OCI-LY1 (cell line): ENCODE measurements around the gene MDM4.

ENCODE experiments used
- H2AFZ ChIP-seq: fragments of 200-600 bp; sonication (generic), shearing (Covaris generic); 2 replicates; pipeline ENCODE4 v1.6.0; 2014; ENCODE audit warnings: antibody characterized with exemption, mild to moderate bottlenecking, low read length
- H3F3A ChIP-seq: fragments of 200-600 bp; sonication (generic), shearing (Covaris generic); 2 replicates; pipeline ENCODE4 v1.6.0; 2014; ENCODE audit warnings: mild to moderate bottlenecking, antibody characterized with exemption, low read length, moderate library complexity; ENCODE audit not compliant: insufficient read depth
- H3K27ac ChIP-seq: fragments of 200-600 bp; sonication (generic); 2 replicates; pipeline ENCODE4 v1.5.1; 2014; ENCODE audit warnings: low read length, mixed run types, mild to moderate bottlenecking, low read depth; ENCODE audit not compliant: poor library complexity, severe bottlenecking
- H3K27me3 ChIP-seq: fragments of 200-600 bp; sonication (generic); 2 replicates; pipeline ENCODE4 v1.6.0; 2014; ENCODE audit warnings: antibody characterized with exemption, mild to moderate bottlenecking, low read length, moderate library complexity; ENCODE audit not compliant: insufficient read depth
- H3K36me3 ChIP-seq: fragments of 200-600 bp; sonication (generic); 2 replicates; pipeline ENCODE4 v1.6.1; 2014; ENCODE audit warnings: mild to moderate bottlenecking, antibody characterized with exemption, low read length, moderate library complexity, mixed read lengths; ENCODE audit not compliant: insufficient read depth
- H3K4me1 ChIP-seq: fragments of 200-600 bp; sonication (generic); 2 replicates; pipeline ENCODE4 v1.5.1; 2014; ENCODE audit warnings: mild to moderate bottlenecking, low read length, moderate library complexity; ENCODE audit not compliant: insufficient read depth, severe bottlenecking
- H3K4me2 ChIP-seq: fragments of 200-600 bp; sonication (generic), shearing (Covaris generic); 2 replicates; pipeline ENCODE4 v1.6.1; 2014; ENCODE audit warnings: low read length
- H3K4me3 ChIP-seq: fragments of 200-600 bp; sonication (generic); 2 replicates; pipeline ENCODE4 v1.5.1; 2014; ENCODE audit warnings: low read length, low read depth, mild to moderate bottlenecking, mixed read lengths; ENCODE audit not compliant: poor library complexity, severe bottlenecking
- H3K79me2 ChIP-seq: fragments of 200-600 bp; shearing (Covaris generic); 2 replicates; pipeline ENCODE4 v1.6.1; 2016; ENCODE audit warnings: mixed run types, low read length, mixed read lengths; ENCODE audit not compliant: insufficient read depth
- H3K9ac ChIP-seq: fragments of 200-600 bp; sonication (generic), shearing (Covaris generic); 2 replicates; pipeline ENCODE4 v1.6.1; 2014; ENCODE audit warnings: mild to moderate bottlenecking, low read length, mixed read lengths
- H3K9me2 ChIP-seq: fragments of 200-600 bp; sonication (generic), shearing (Covaris generic); 2 replicates; pipeline ENCODE4 v1.6.1; 2014; ENCODE audit warnings: low read depth, mild to moderate bottlenecking, low read length, mixed read lengths
- H3K9me3 ChIP-seq: fragments of 200-600 bp; shearing (Covaris generic); 2 replicates; pipeline ENCODE4 v1.6.1; 2014; ENCODE audit warnings: low read length, mixed read lengths
- H4K20me1 ChIP-seq: fragments of 200-600 bp; sonication (generic), shearing (Covaris generic); 2 replicates; pipeline ENCODE4 v1.6.0; 2016; ENCODE audit warnings: mild to moderate bottlenecking, low read length; ENCODE audit not compliant: insufficient read depth
- EZH2 ChIP-seq: fragments of 200-600 bp; sonication (generic), shearing (Covaris generic); IDR thresholded peaks from 2 replicates; pipeline ENCODE4 v1.8.0; 2017; ENCODE audit warnings: borderline replicate concordance, mixed run types, mild to moderate bottlenecking, antibody characterized with exemption, low read length, moderate library complexity, mixed read lengths
- TF ChIP-seq, protein P1 (sequence below): fragments of 200-600 bp; sonication (generic), shearing (Covaris generic); IDR thresholded peaks from 2 replicates; pipeline ENCODE4 v1.5.1; 2017; ENCODE audit warnings: mild to moderate bottlenecking, antibody characterized with exemption, low read length, moderate library complexity, mixed read lengths

The MDM4 gene

GRCh38 chr1:204503122-204503912, 12.9 kb upstream of the MDM4 start:
- Histone ChIP-seq H3K79me2 (no peaks in the 10 kb centered on the region), H4K20me1 (no peaks in the 10 kb centered on the region), H3K4me1 (peaks cover 54% of the 10 kb centered on the region), H3K27ac (peak overlapping the region; percentile 83), H2AFZ (peak overlapping the region; percentile 71; the same call in 1 of the 2 replicates), H3K4me2 (peak overlapping the region; percentile 30; the same call in 1 of the 2 replicates), H3K27me3 (no peaks in the 10 kb centered on the region), H3K9me3 (no peaks in the 10 kb centered on the region), H3K36me3 (no peaks in the 10 kb centered on the region), H3K4me3 (no peak overlapping the region), H3K9ac (peak overlapping the region; percentile 46), H3F3A (peaks cover 3% of the 10 kb centered on the region; the same call in 1 of the 2 replicates), H3K9me2 (no peaks in the 10 kb centered on the region)
- TF ChIP-seq, protein P1, sequence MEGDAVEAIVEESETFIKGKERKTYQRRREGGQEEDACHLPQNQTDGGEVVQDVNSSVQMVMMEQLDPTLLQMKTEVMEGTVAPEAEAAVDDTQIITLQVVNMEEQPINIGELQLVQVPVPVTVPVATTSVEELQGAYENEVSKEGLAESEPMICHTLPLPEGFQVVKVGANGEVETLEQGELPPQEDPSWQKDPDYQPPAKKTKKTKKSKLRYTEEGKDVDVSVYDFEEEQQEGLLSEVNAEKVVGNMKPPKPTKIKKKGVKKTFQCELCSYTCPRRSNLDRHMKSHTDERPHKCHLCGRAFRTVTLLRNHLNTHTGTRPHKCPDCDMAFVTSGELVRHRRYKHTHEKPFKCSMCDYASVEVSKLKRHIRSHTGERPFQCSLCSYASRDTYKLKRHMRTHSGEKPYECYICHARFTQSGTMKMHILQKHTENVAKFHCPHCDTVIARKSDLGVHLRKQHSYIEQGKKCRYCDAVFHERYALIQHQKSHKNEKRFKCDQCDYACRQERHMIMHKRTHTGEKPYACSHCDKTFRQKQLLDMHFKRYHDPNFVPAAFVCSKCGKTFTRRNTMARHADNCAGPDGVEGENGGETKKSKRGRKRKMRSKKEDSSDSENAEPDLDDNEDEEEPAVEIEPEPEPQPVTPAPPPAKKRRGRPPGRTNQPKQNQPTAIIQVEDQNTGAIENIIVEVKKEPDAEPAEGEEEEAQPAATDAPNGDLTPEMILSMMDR = peak; percentile 87
- no peak for TF ChIP-seq EZH2

- H4K20me1 ChIP-seq = no peaks in the 10 kb centered on the region
- H3K36me3 ChIP-seq = no peaks in the 10 kb centered on the region
- H3K27me3 ChIP-seq = no peaks in the 10 kb centered on the region
- H2AFZ ChIP-seq = peak overlapping the region; percentile 71; the same call in 1 of the 2 replicates
- no peaks in the 10 kb centered on the region for H3K9me3 ChIP-seq
- peaks cover 3% of the 10 kb centered on the region; the same call in 1 of the 2 replicates for H3F3A ChIP-seq
- H3K4me1 ChIP-seq = peaks cover 50% of the 10 kb centered on the region
- H3K4me3 ChIP-seq = no peak overlapping the region
- H3K27ac ChIP-seq = peak overlapping the region; percentile 83
- H3K9me2 ChIP-seq = no peaks in the 10 kb centered on the region
- H3K79me2 ChIP-seq = no peaks in the 10 kb centered on the region
- TF ChIP-seq EZH2 = no peak
- TF ChIP-seq, protein P1 = no peak
- peak overlapping the region; percentile 46 for H3K9ac ChIP-seq
- peak overlapping the region; percentile 9; the same call in 1 of the 2 replicates for H3K4me2 ChIP-seq
Measured at GRCh38 chr1:204503913-204504519, 12.2 kb upstream of the MDM4 start.

GRCh38 chr1:204505674-204506200, 10.5 kb upstream of the MDM4 start:
- no peaks in the 10 kb centered on the region for H3K36me3 ChIP-seq
- H3K9me3 ChIP-seq = no peaks in the 10 kb centered on the region
- no peaks in the 10 kb centered on the region for H3K27me3 ChIP-seq
- no peaks in the 10 kb centered on the region for H3K9me2 ChIP-seq
- no peaks in the 10 kb centered on the region for H4K20me1 ChIP-seq
- H2AFZ ChIP-seq = no peak overlapping the region
- H3K4me2 ChIP-seq = peak overlapping the region; percentile 84
- peaks cover 3% of the 10 kb centered on the region; the same call in 1 of the 2 replicates for H3F3A ChIP-seq
- TF ChIP-seq, protein P1 = no peak
- TF ChIP-seq EZH2 = no peak
- H3K9ac ChIP-seq = peak overlapping the region; percentile 50; the same call in 1 of the 2 replicates
- H3K4me1 ChIP-seq = peaks cover 47% of the 10 kb centered on the region
- H3K27ac ChIP-seq = peak overlapping the region; percentile 96
- H3K79me2 ChIP-seq = no peaks in the 10 kb centered on the region
- H3K4me3 ChIP-seq = peak overlapping the region; percentile 65
